CD4-positive, alpha-beta memory T cell (primary cell): ENCODE measurements around the gene RMI1. TPM values are rescaled to one million over a fixed set of nuclear protein-coding genes. Genes with fewer than 3 reads are reported as not detected.

Experiments
- CTCF ChIA-PET: fragments of 350-600 bp; sonication (Branson Sonifier 250); formaldehyde crosslinking; loops from one replicate; lab custom pipeline; 2021; ENCODE audit warnings: inconsistent platforms; ENCODE audit not compliant: partially characterized antibody; lab: Charles Lee
- POLR2A ChIA-PET: fragments of 350-600 bp; sonication (Branson Sonifier 250); formaldehyde crosslinking; loops from one replicate; lab custom pipeline; 2021; ENCODE audit not compliant: partially characterized antibody; lab: Charles Lee
- DNase-seq, 5 donors: peaks; one replicate each; pipeline versions ENCODE4 v3.0.0 to v3.0.0-alpha.2; 2020 to 2022; ENCODE audit warnings: mixed read lengths in 1 of 5
- H3K27ac ChIP-seq: one replicate; pipeline ENCODE4 v1.7.0; 2013; ENCODE audit warnings: low read depth, low read length
- H3K27me3 ChIP-seq: 2 replicates; pipeline ENCODE4 v1.7.0; 2013; ENCODE audit warnings: mild to moderate bottlenecking, low read length, moderate library complexity; ENCODE audit not compliant: insufficient read depth
- H3K36me3 ChIP-seq: 2 replicates; pipeline ENCODE4 v1.7.0; 2013; ENCODE audit warnings: mild to moderate bottlenecking, low read length, moderate library complexity; ENCODE audit not compliant: insufficient read depth
- H3K4me1 ChIP-seq: 2 replicates; pipeline ENCODE4 v1.7.0; 2013; ENCODE audit warnings: mild to moderate bottlenecking, low read length, moderate library complexity; ENCODE audit not compliant: insufficient read depth
- H3K4me3 ChIP-seq, 2 donors: one replicate each; pipeline ENCODE4 v1.7.0; 2013; ENCODE audit warnings: low read length in 2 of 2, mild to moderate bottlenecking in 1 of 2
- H3K9me3 ChIP-seq, 2 donors: one replicate each; pipeline ENCODE4 v1.7.0; 2013; ENCODE audit warnings: low read length in 2 of 2, control low read depth in 1 of 2; ENCODE audit not compliant: control insufficient read depth in 1 of 2
- H3K27ac Mint-ChIP-seq, 7 donors: one replicate each; pipeline ENCODE4 v1.8.0; 2020 to 2021; ENCODE audit warnings: mixed read lengths in 7 of 7, mild to moderate bottlenecking in 6 of 7, inconsistent platforms in 3 of 7, moderate library complexity in 3 of 7
- H3K27me3 Mint-ChIP-seq, 2 donors: one replicate each; pipeline ENCODE4 v1.8.0; 2020 to 2021; ENCODE audit warnings: mixed read lengths in 2 of 2
- H3K36me3 Mint-ChIP-seq, 2 donors: one replicate each; pipeline ENCODE4 v1.8.0; 2020 to 2021; ENCODE audit warnings: mixed read lengths in 2 of 2, inconsistent platforms in 1 of 2, mild to moderate bottlenecking in 1 of 2
- H3K4me1 Mint-ChIP-seq, 4 donors: one replicate each; pipeline ENCODE4 v1.8.0; 2020 to 2021; ENCODE audit warnings: mixed read lengths in 4 of 4, mild to moderate bottlenecking in 1 of 4
- H3K4me3 Mint-ChIP-seq, 8 donors: one replicate each; pipeline ENCODE4 v1.8.0; 2020 to 2021; ENCODE audit warnings: mixed read lengths in 8 of 8, mild to moderate bottlenecking in 7 of 8, moderate library complexity in 6 of 8, inconsistent platforms in 3 of 8
- H3K9me3 Mint-ChIP-seq, 8 donors: one replicate each; pipeline ENCODE4 v1.8.0; 2020 to 2021; ENCODE audit warnings: mixed read lengths in 8 of 8, mild to moderate bottlenecking in 5 of 8, inconsistent platforms in 3 of 8, moderate library complexity in 1 of 8
- intact Hi-C: fragments of 100-400 bp; cut with micrococcal nuclease; formaldehyde crosslinking; loops from one replicate; pipeline ENCODE4 v1.15.1; 2023
- polyA plus RNA-seq, 2 donors: library from polyadenylated mRNA; unstranded; fragments of 300-500 nt; fragmentation: Illumina TruSeq; gene quantifications; one replicate each; pipeline ENCODE4 v1.2.3, GENCODE V29; 2021
- total RNA-seq, 2 experiments: library from RNA; stranded (reverse); gene quantifications; one replicate each; pipeline ENCODE4 v1.2.3, GENCODE V29; 2021

The RMI1 gene
- total and polyA plus RNA-seq, 4 experiments from 2014 or later: 5.6 to 7.3 (median 6.5) TPM

- H3K4me1 ChIP-seq: peaks cover 10% of the 10 kb centered on the region
- intact Hi-C loops: no loop called here
- H3K36me3 ChIP-seq: no peaks in the 10 kb centered on the region
- ChIA-PET POLR2A (no interaction called here), CTCF (no interaction called here)
- H3K27me3 ChIP-seq: no peaks in the 10 kb centered on the region
- Mint-ChIP-seq H3K27me3 (no peaks in the 10 kb centered on the region), H3K4me1 (peaks cover 12 to 23% (median 15%) of the 10 kb centered on the region in 4 donors), H3K9me3 (no peaks in the 10 kb centered on the region), H3K36me3 (peaks cover 7 to 12% of the 10 kb centered on the region in 2 donors), H3K27ac (no peak overlapping the region), H3K4me3 (no peak overlapping the region)
- no peaks in the 10 kb centered on the region for H3K9me3 ChIP-seq
- H3K4me3 ChIP-seq: no peak overlapping the region
- DNase-seq: no peak
- no peak overlapping the region for H3K27ac ChIP-seq
Measured at GRCh38 chr9:83986195-83986594, 5.6 kb downstream of the RMI1 start.

- Mint-ChIP-seq H3K36me3 (peaks cover 9 to 11% of the 10 kb centered on the region in 2 donors), H3K4me1 (peaks cover 6 to 16% (median 9%) of the 10 kb centered on the region in 4 donors), H3K27ac (peak overlapping the region in 1 of 7 donors; percentile 84), H3K4me3 (no peak overlapping the region), H3K9me3 (no peaks in the 10 kb centered on the region), H3K27me3 (no peaks in the 10 kb centered on the region)
- intact Hi-C loops: no loop called here
- no peaks in the 10 kb centered on the region for H3K27me3 ChIP-seq
- DNase-seq: no peak
- ChIA-PET CTCF (no interaction called here), POLR2A (no interaction called here)
- no peak overlapping the region for H3K27ac ChIP-seq
- H3K4me1 ChIP-seq: peaks cover 3% of the 10 kb centered on the region
- no peaks in the 10 kb centered on the region for H3K9me3 ChIP-seq
- H3K4me3 ChIP-seq: no peak overlapping the region
- no peaks in the 10 kb centered on the region for H3K36me3 ChIP-seq
Measured at GRCh38 chr9:83986765-83987401, 6.3 kb downstream of the RMI1 start.

- Mint-ChIP-seq H3K36me3 (peaks cover 9 to 11% of the 10 kb centered on the region in 2 donors), H3K27ac (peak overlapping the region in 2 of 7 donors; percentile 48 to 84), H3K4me3 (no peak overlapping the region), H3K4me1 (peaks cover 6 to 16% (median 9%) of the 10 kb centered on the region in 4 donors), H3K27me3 (no peaks in the 10 kb centered on the region), H3K9me3 (no peaks in the 10 kb centered on the region)
- intact Hi-C loops: no loop called here
- ChIA-PET CTCF (no interaction called here), POLR2A (no interaction called here)
- no peaks in the 10 kb centered on the region for H3K27me3 ChIP-seq
- no peak overlapping the region for H3K4me3 ChIP-seq
- H3K36me3 ChIP-seq: no peaks in the 10 kb centered on the region
- H3K27ac ChIP-seq: no peak overlapping the region
- no peaks in the 10 kb centered on the region for H3K9me3 ChIP-seq
- no peaks in the 10 kb centered on the region for H3K4me1 ChIP-seq
- DNase-seq: no peak
Measured at GRCh38 chr9:83987402-83987791, 6.8 kb downstream of the RMI1 start.

DNA sequence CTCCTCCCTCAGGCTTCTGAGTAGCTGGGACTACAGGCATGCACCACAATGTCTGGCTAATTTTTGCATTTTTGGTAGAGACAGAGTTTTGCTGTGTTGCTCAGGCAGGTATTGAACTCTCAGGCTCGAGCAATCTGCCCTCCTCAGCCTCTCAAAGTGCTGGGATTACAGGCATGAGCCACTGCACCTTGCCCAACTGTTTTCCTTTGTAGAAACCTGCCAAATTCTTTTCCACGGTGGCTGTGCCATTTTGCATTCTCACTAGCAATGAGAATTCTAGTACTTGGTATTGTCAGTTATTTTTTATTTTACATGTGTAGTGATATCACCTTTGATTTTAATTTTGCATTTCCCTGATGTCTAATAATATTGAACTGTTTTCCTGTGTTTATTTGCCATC, 7.8 kb downstream of the RMI1 start:
- Histone ChIP-seq H3K27me3 (no peaks in the 10 kb centered on the region), H3K9me3 (no peaks in the 10 kb centered on the region), H3K27ac (no peak overlapping the region), H3K4me3 (no peak overlapping the region), H3K4me1 (no peaks in the 10 kb centered on the region), H3K36me3 (no peaks in the 10 kb centered on the region)
- Mint-ChIP-seq H3K36me3 (peaks cover 9 to 11% of the 10 kb centered on the region in 2 donors), H3K4me1 (peaks cover 0 to 6% (median 4%) of the 10 kb centered on the region in 4 donors), H3K27ac (no peak overlapping the region), H3K4me3 (no peak overlapping the region), H3K9me3 (no peaks in the 10 kb centered on the region), H3K27me3 (no peaks in the 10 kb centered on the region)
- intact Hi-C loops: no loop called here
- CTCF ChIA-PET: no interaction called here
- DNase-seq: no peak
- POLR2A ChIA-PET: no interaction called here

DNA sequence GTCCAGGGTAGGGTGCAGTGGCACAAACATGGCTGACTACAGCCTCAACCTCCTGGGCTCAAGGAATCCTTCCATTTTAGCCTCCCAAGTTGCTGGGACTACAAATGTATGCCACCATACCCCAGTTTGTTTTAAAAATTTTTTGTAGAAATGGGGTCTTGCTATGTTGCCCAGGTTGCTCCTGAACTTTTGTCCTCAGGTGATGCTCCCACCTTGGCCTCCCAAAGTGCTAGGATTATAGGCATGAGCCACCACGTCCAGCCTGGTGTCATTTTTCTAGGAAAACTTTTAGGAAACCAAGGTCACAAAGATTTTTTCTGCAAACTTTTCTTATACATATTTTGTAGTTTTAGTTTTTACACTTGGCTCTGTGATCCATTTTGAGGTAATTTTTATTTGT, 10.8 kb downstream of the RMI1 start:
- H3K4me1 ChIP-seq: no peaks in the 10 kb centered on the region
- H3K9me3 Mint-ChIP-seq: no peaks in the 10 kb centered on the region
- H3K4me3 Mint-ChIP-seq: no peak overlapping the region
- H3K36me3 Mint-ChIP-seq: peaks cover 9 to 15% of the 10 kb centered on the region in 2 donors
- H3K27me3 Mint-ChIP-seq: no peaks in the 10 kb centered on the region
- H3K27ac Mint-ChIP-seq: no peak overlapping the region
- POLR2A ChIA-PET: no interaction called here
- H3K27me3 ChIP-seq: no peaks in the 10 kb centered on the region
- no peak for DNase-seq
- no peak overlapping the region for H3K4me3 ChIP-seq
- no peaks in the 10 kb centered on the region for H3K36me3 ChIP-seq
- intact Hi-C loops: no loop called here
- peaks cover 0 to 10% (median 4%) of the 10 kb centered on the region in 4 donors for H3K4me1 Mint-ChIP-seq
- CTCF ChIA-PET: no interaction called here
- no peak overlapping the region for H3K27ac ChIP-seq
- H3K9me3 ChIP-seq: no peaks in the 10 kb centered on the region

DNA sequence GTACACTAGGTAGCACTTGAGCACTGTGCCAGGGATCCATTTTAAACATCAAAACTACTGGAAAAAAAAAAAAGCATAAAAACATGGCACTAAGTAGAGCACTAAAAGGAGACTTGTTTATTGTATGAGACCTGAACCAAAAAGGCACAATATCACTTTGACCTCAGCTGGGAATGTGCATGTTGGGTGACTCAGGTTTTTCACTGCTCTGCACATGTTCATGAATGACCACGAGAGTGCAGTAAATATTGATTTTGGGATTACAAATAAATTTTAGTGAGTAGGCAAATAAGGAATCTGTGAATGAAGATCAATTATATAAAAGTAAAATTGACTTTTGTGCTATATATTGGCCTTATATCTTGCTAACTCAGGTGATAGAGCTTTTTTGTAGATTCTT, 11.8 kb downstream of the RMI1 start:
- ChIA-PET POLR2A (no interaction called here), CTCF (no interaction called here)
- Mint-ChIP-seq H3K36me3 (peaks cover 9 to 15% of the 10 kb centered on the region in 2 donors), H3K27me3 (no peaks in the 10 kb centered on the region), H3K4me1 (peaks cover 0 to 5% (median 2%) of the 10 kb centered on the region in 4 donors), H3K9me3 (no peaks in the 10 kb centered on the region), H3K4me3 (no peak overlapping the region), H3K27ac (no peak overlapping the region)
- Histone ChIP-seq H3K4me3 (no peak overlapping the region), H3K9me3 (no peaks in the 10 kb centered on the region), H3K27me3 (no peaks in the 10 kb centered on the region), H3K27ac (no peak overlapping the region), H3K36me3 (no peaks in the 10 kb centered on the region), H3K4me1 (no peaks in the 10 kb centered on the region)
- intact Hi-C loops: no loop called here
- DNase-seq: no peak

DNA sequence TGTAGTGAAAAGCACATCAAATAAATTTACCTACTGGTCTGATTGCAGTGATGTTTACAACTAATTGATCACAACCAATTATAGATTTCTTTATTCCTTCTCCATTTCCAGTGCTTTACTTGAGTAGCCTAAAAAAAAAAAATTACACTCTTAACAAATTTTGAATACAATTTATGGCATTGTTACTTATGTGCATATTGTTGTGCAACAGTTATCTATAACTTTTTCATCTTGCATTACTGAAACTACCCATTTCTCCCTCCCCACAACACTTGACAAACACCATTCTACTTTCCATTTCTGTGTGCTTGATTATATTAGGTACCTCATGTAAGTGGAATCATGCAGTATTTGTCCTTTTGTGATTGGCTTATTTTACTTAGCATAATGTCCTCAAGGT, 12.3 kb downstream of the RMI1 start:
- H3K4me1 Mint-ChIP-seq: peaks cover 0 to 4% (median 2%) of the 10 kb centered on the region in 4 donors
- H3K36me3 Mint-ChIP-seq: peaks cover 9 to 15% of the 10 kb centered on the region in 2 donors
- Histone ChIP-seq H3K36me3 (no peaks in the 10 kb centered on the region), H3K4me1 (no peaks in the 10 kb centered on the region), H3K4me3 (no peak overlapping the region), H3K27ac (no peak overlapping the region), H3K9me3 (no peaks in the 10 kb centered on the region), H3K27me3 (no peaks in the 10 kb centered on the region)
- H3K27me3 Mint-ChIP-seq: no peaks in the 10 kb centered on the region
- intact Hi-C loops: no loop called here
- DNase-seq: no peak
- POLR2A ChIA-PET: no interaction called here
- H3K27ac Mint-ChIP-seq: no peak overlapping the region
- CTCF ChIA-PET: no interaction called here
- H3K4me3 Mint-ChIP-seq: no peak overlapping the region
- no peaks in the 10 kb centered on the region for H3K9me3 Mint-ChIP-seq
